Measurements from ENCODE around the gene IGLL5. TPM values are rescaled to one million over a fixed set of nuclear protein-coding genes. Genes with fewer than 3 reads are reported as not detected.

IGLL5 gene
- polyA plus RNA-seq, 4 donors = 0.28 to 0.29 TPM; not detected in 2

GRCh38 chr22:22857607-22858558, 29.7 kb upstream of the IGLL5 start:
- DNase-seq (ENCODE audit: low read depth in 4 of 4, low spot score in 2 of 4) = no peak

- no peak for DNase-seq (ENCODE audit: low read depth in 4 of 4, low spot score in 2 of 4)
These were observed 29.1 kb upstream of the IGLL5 start for GRCh38 chr22:22858559-22858937.

- DNase-seq (ENCODE audit: low read depth in 4 of 4, low spot score in 2 of 4) = no peak
These were observed 24.6 kb upstream of the IGLL5 start for GRCh38 chr22:22863001-22863400.

GRCh38 chr22:22865311-22866072, 22.1 kb upstream of the IGLL5 start:
- peak in 2 of 4 donors; percentile 41 to 45 for DNase-seq (ENCODE audit: low read depth in 4 of 4, low spot score in 2 of 4)

GRCh38 chr22:22866381-22867111, 21.1 kb upstream of the IGLL5 start:
- no peak for DNase-seq (ENCODE audit: low read depth in 4 of 4, low spot score in 2 of 4)

GRCh38 chr22:22867996-22868715, 19.5 kb upstream of the IGLL5 start:
- DNase-seq (ENCODE audit: low read depth in 4 of 4, low spot score in 2 of 4) = no peak

GRCh38 chr22:22870577-22871404, 16.8 kb upstream of the IGLL5 start:
- DNase-seq (ENCODE audit: low read depth in 4 of 4, low spot score in 2 of 4) = no peak

- no peak for DNase-seq (ENCODE audit: low read depth in 4 of 4, low spot score in 2 of 4)
These were observed 15.9 kb upstream of the IGLL5 start for GRCh38 chr22:22871536-22872278.

- DNase-seq (ENCODE audit: low read depth in 4 of 4, low spot score in 2 of 4) = no peak
These were observed 14.6 kb upstream of the IGLL5 start for GRCh38 chr22:22872722-22873708.

GRCh38 chr22:22877523-22878210, 9.9 kb upstream of the IGLL5 start:
- no peak for DNase-seq (ENCODE audit: low read depth in 4 of 4, low spot score in 2 of 4)

- DNase-seq (ENCODE audit: low read depth in 4 of 4, low spot score in 2 of 4) = no peak
These were observed 9.4 kb upstream of the IGLL5 start for GRCh38 chr22:22878211-22878570.

- DNase-seq (ENCODE audit: low read depth in 4 of 4, low spot score in 2 of 4) = no peak
These were observed 8.6 kb upstream of the IGLL5 start for GRCh38 chr22:22878801-22879674.

- DNase-seq (ENCODE audit: low read depth in 4 of 4, low spot score in 2 of 4) = no peak
These were observed 7.9 kb upstream of the IGLL5 start for GRCh38 chr22:22879675-22880155.

- no peak for DNase-seq (ENCODE audit: low read depth in 4 of 4, low spot score in 2 of 4)
These were observed 7.0 kb upstream of the IGLL5 start for GRCh38 chr22:22880645-22881044.

- no peak for DNase-seq (ENCODE audit: low read depth in 4 of 4, low spot score in 2 of 4)
These were observed 6.3 kb upstream of the IGLL5 start for GRCh38 chr22:22881116-22882000.
